ENCODE data around the gene SLC13A2. TPM values are rescaled to one million over a fixed set of nuclear protein-coding genes. Genes with fewer than 3 reads are reported as not detected.

Gene SLC13A2
- total RNA-seq, 1 experiment from 2014 or later = not detected

DNA sequence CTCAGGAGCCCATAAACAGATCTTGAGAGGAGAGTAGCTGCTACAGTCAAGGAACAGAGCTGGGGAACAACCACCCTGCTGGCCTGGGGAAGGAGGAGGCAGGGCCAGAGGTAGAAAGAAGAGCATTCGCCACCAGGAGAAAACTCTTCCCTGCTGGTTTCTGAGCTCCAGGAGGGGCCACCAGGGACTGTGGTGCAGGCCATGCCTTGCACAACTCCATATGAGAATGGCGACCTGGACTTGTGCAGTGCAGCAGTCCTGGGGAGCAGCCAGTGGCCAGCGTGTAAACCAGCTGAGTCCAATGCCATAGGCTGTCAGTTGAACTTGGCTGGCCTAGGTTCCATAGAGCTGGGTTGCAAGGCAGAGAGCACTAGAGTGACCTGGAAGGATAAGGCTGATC lies 11.6 kb downstream of the SLC13A2 start:
- Histone ChIP-seq H3K79me1 (ENCODE audit: insufficient read depth, low read depth, low read length, poor library complexity, severe bottlenecking) (no peaks in the 10 kb centered on the region), H3K4me2 (ENCODE audit: insufficient read depth, insufficient read length, low read length) (no peak overlapping the region), H4K8ac (replicated peaks; ENCODE audit: insufficient read length, low read depth, low read length) (no peak overlapping the region), H4K5ac (ENCODE audit: insufficient read length, low read depth, low read length) (no peak overlapping the region), H3K9ac (ENCODE audit: extremely low read depth, insufficient read length, low read length) (no peak overlapping the region), H2BK12ac (ENCODE audit: insufficient read length, low read depth, low read length) (no peak overlapping the region), H3K9me3 (ENCODE audit: control insufficient read depth, low read depth, low read length) (no peaks in the 10 kb centered on the region), H3K79me2 (ENCODE audit: insufficient read depth, low read length) (no peaks in the 10 kb centered on the region), H2BK20ac (ENCODE audit: low read depth, low read length, poor library complexity, severe bottlenecking) (no peak overlapping the region), H3K4ac (ENCODE audit: low read depth, low read length) (no peak overlapping the region), H3K4me1 (ENCODE audit: insufficient read depth, low read length) (no peaks in the 10 kb centered on the region; the same call in 1 of the 2 replicates), H3K27me3 (ENCODE audit: insufficient read depth, low read length) (no peaks in the 10 kb centered on the region), H2BK120ac (ENCODE audit: low read depth, low read length, poor library complexity, severe bottlenecking) (no peak overlapping the region), H3K27ac (ENCODE audit: insufficient read length, low read depth, low read length) (no peak overlapping the region), H2BK15ac (ENCODE audit: low read depth, low read length) (no peak overlapping the region), H3K23ac (ENCODE audit: insufficient read length, low read depth, low read length) (no peak overlapping the region), H2AFZ (ENCODE audit: low read length) (no peak overlapping the region), H3K23me2 (ENCODE audit: insufficient read length, low read depth, low read length, poor library complexity, severe bottlenecking) (no peaks in the 10 kb centered on the region), H4K91ac (ENCODE audit: insufficient read length, low read depth, low read length) (no peak overlapping the region), H3K56ac (ENCODE audit: insufficient read length, low read depth, low read length) (no peak overlapping the region), H2AK5ac (ENCODE audit: insufficient read length, low read length) (no peak overlapping the region), H3K14ac (ENCODE audit: insufficient read depth, low read length) (no peak overlapping the region), H3K18ac (ENCODE audit: insufficient read length, low read depth, low read length) (no peak overlapping the region), H3T11ph (ENCODE audit: low read length) (no peak overlapping the region), H2BK5ac (ENCODE audit: insufficient read length, low read length) (no peak overlapping the region), H4K20me1 (ENCODE audit: control insufficient read depth, insufficient read depth, insufficient read length) (no peaks in the 10 kb centered on the region)
- Mint-ChIP-seq H3K27me3 (ENCODE audit: low read depth) (peaks cover 12% of the 10 kb centered on the region), H3K36me3 (ENCODE audit: insufficient read depth in 1 of 3, low read depth in 3 of 3) (no peaks in the 10 kb centered on the region), H3K4me1 (peaks cover 18 to 37% of the 10 kb centered on the region in 2 experiments), H3K4me3 (no peak overlapping the region), H3K27ac (no peak overlapping the region; a peak in 1 of 7 replicates), H3K9me3 (no peaks in the 10 kb centered on the region)
- TF ChIP-seq, protein P1, sequence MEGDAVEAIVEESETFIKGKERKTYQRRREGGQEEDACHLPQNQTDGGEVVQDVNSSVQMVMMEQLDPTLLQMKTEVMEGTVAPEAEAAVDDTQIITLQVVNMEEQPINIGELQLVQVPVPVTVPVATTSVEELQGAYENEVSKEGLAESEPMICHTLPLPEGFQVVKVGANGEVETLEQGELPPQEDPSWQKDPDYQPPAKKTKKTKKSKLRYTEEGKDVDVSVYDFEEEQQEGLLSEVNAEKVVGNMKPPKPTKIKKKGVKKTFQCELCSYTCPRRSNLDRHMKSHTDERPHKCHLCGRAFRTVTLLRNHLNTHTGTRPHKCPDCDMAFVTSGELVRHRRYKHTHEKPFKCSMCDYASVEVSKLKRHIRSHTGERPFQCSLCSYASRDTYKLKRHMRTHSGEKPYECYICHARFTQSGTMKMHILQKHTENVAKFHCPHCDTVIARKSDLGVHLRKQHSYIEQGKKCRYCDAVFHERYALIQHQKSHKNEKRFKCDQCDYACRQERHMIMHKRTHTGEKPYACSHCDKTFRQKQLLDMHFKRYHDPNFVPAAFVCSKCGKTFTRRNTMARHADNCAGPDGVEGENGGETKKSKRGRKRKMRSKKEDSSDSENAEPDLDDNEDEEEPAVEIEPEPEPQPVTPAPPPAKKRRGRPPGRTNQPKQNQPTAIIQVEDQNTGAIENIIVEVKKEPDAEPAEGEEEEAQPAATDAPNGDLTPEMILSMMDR (conservative IDR thresholded peaks at IDR 0.05) = no peak
- DNase-seq = no peak
- no CpG with 5 or more reads among the region's 3 CpGs for WGBS (ENCODE audit: extremely low coverage, insufficient read length, low lambda C conversion rate)
